ENCODE data around the gene BUB1. TPM values are rescaled to one million over a fixed set of nuclear protein-coding genes. Genes with fewer than 3 reads are reported as not detected.
A peak's percentile ranks its signal among the peaks of the same experiment; 100 is the strongest.
"Not testable (repeated sequence)": the region's sequence is repeated elsewhere in the genome, so short reads cannot be mapped to it uniquely, and the experiment has no call there.

The BUB1 gene
- total RNA-seq, 2 experiments from 2014 or later, result 90.8 to 102 TPM

GRCh38 chr2:110687775-110688484, 10.1 kb upstream of the BUB1 start:
- H3K36me3 Mint-ChIP-seq; DNase-seq; H3K4me3 Mint-ChIP-seq; intact Hi-C loops (cut with micrococcal nuclease); H3K4me1 Mint-ChIP-seq (ENCODE audit: low read depth); POLR2A ChIA-PET; H3K27ac Mint-ChIP-seq; CTCF ChIA-PET: not testable (repeated sequence)
- Mint-ChIP-seq H3K9me3 (peaks cover 14% of the 10 kb centered on the region), H3K27me3 (peaks cover 12% of the 10 kb centered on the region)

- intact Hi-C loops (cut with micrococcal nuclease), result no loop called here
- H3K27me3 Mint-ChIP-seq, result peaks cover 1% of the 10 kb centered on the region
- CTCF ChIA-PET, result no interaction called here
- POLR2A ChIA-PET, result no interaction called here
- peaks cover 4% of the 10 kb centered on the region for H3K4me1 Mint-ChIP-seq (ENCODE audit: low read depth)
- H3K27ac Mint-ChIP-seq, result no peak overlapping the region
- H3K4me3 Mint-ChIP-seq, result no peak overlapping the region
- no peak for DNase-seq
- peaks cover 8% of the 10 kb centered on the region for H3K9me3 Mint-ChIP-seq
- H3K36me3 Mint-ChIP-seq, result peaks cover 1% of the 10 kb centered on the region
These were observed 5.0 kb upstream of the BUB1 start for GRCh38 chr2:110682872-110683271.

- no peak overlapping the region for H3K4me3 Mint-ChIP-seq
- CTCF ChIA-PET, result interaction anchor here (2.5 kb wide), 1 partner anchor 73 kb away, joined by 6 read pairs; no protein-coding TSS in a partner anchor
- DNase-seq, result no peak
- H3K27me3 Mint-ChIP-seq, result no peaks in the 10 kb centered on the region
- intact Hi-C loops (cut with micrococcal nuclease), result no loop called here
- H3K27ac Mint-ChIP-seq, result no peak overlapping the region
- POLR2A ChIA-PET, result no interaction called here
- H3K36me3 Mint-ChIP-seq, result peaks cover 2% of the 10 kb centered on the region
- peaks cover 3% of the 10 kb centered on the region for H3K9me3 Mint-ChIP-seq
- H3K4me1 Mint-ChIP-seq (ENCODE audit: low read depth), result peaks cover 4% of the 10 kb centered on the region
These were observed 4.4 kb upstream of the BUB1 start for GRCh38 chr2:110682267-110682666.

GRCh38 chr2:110680709-110681108, 2.8 kb upstream of the BUB1 start:
- no peak for DNase-seq
- Mint-ChIP-seq H3K4me3 (no peak overlapping the region), H3K4me1 (ENCODE audit: low read depth) (peaks cover 12% of the 10 kb centered on the region), H3K27me3 (no peaks in the 10 kb centered on the region), H3K27ac (no peak overlapping the region), H3K9me3 (no peaks in the 10 kb centered on the region), H3K36me3 (peaks cover 2% of the 10 kb centered on the region)
- intact Hi-C loops (cut with micrococcal nuclease), result no loop called here
- POLR2A ChIA-PET, result no interaction called here
- CTCF ChIA-PET, result interaction anchor here (2.5 kb wide), 1 partner anchor 75 kb away, joined by 6 read pairs; no protein-coding TSS in a partner anchor

GRCh38 chr2:110679865-110680264, 2.0 kb upstream of the BUB1 start:
- intact Hi-C loops (cut with micrococcal nuclease), result loop anchor here (5.0 to 10.0 kb wide), 2 partner anchors 185 to 442 kb away; partner anchors contain the start of gene BCL2L11
- CTCF ChIA-PET, result interaction anchor here (0.6 to 1.2 kb wide), 2 partner anchors 75 to 1825 kb away, joined by 3 to 4 read pairs; no protein-coding TSS in a partner anchor
- POLR2A ChIA-PET, result no interaction called here

GRCh38 chr2:110679337-110679707, 1.5 kb upstream of the BUB1 start:
- ChIA-PET CTCF (interaction anchor here (0.6 to 1.2 kb wide), 3 partner anchors 10 to 1825 kb away, joined by 3 to 4 read pairs (median 3); no protein-coding TSS in a partner anchor), POLR2A (interaction anchor here (1.9 kb wide), 1 partner anchor 69 kb away, joined by 12 read pairs; no protein-coding TSS in a partner anchor)
- Mint-ChIP-seq H3K4me1 (ENCODE audit: low read depth) (peaks cover 21% of the 10 kb centered on the region), H3K27me3 (no peaks in the 10 kb centered on the region), H3K27ac (no peak overlapping the region), H3K4me3 (peak overlapping the region; percentile 94), H3K9me3 (no peaks in the 10 kb centered on the region), H3K36me3 (peaks cover 5% of the 10 kb centered on the region)
- no peak for DNase-seq
- intact Hi-C loops (cut with micrococcal nuclease), result loop anchor here (5.0 to 10.0 kb wide), 2 partner anchors 185 to 443 kb away; partner anchors contain the start of gene BCL2L11

More at GRCh38 chr2:110679865-110680264, 2.0 kb upstream of the BUB1 start:
- Mint-ChIP-seq H3K36me3 (peaks cover 4% of the 10 kb centered on the region), H3K27ac (no peak overlapping the region), H3K4me3 (no peak overlapping the region), H3K9me3 (no peaks in the 10 kb centered on the region), H3K27me3 (no peaks in the 10 kb centered on the region), H3K4me1 (ENCODE audit: low read depth) (peaks cover 17% of the 10 kb centered on the region)
- no peak for DNase-seq

GRCh38 chr2:110678457-110679336, 834 bp upstream of the BUB1 start:
- Mint-ChIP-seq H3K27me3 (no peaks in the 10 kb centered on the region), H3K4me3 (peak overlapping the region; percentile 94), H3K9me3 (no peaks in the 10 kb centered on the region), H3K27ac (peak overlapping the region; percentile 96), H3K4me1 (ENCODE audit: low read depth) (peaks cover 21% of the 10 kb centered on the region), H3K36me3 (peaks cover 9% of the 10 kb centered on the region)
- ChIA-PET POLR2A (interaction anchor here (0.5 to 1.9 kb wide), 3 partner anchors 21 to 1259 kb away, joined by 4 to 12 read pairs (median 4); no protein-coding TSS in a partner anchor), CTCF (interaction anchor here (0.7 to 1.6 kb wide), 3 partner anchors 11 to 79 kb away, joined by 3 to 4 read pairs (median 4); no protein-coding TSS in a partner anchor)
- intact Hi-C loops (cut with micrococcal nuclease), result loop anchor here (1.0 to 10.0 kb wide), 4 partner anchors 21 to 444 kb away; partner anchors contain the start of gene BCL2L11
- peak; percentile 22 for DNase-seq

GRCh38 chr2:110677080-110677479, 783 bp downstream of the BUB1 start:
- DNase-seq, result no peak
- intact Hi-C loops (cut with micrococcal nuclease), result loop anchor here (5.0 to 10.0 kb wide), 2 partner anchors 188 to 445 kb away; partner anchors contain the start of gene BCL2L11
- Mint-ChIP-seq H3K36me3 (peaks cover 22% of the 10 kb centered on the region), H3K4me1 (ENCODE audit: low read depth) (peaks cover 21% of the 10 kb centered on the region), H3K9me3 (no peaks in the 10 kb centered on the region), H3K27me3 (no peaks in the 10 kb centered on the region), H3K27ac (peak overlapping the region; percentile 45), H3K4me3 (peak overlapping the region; percentile 94)
- CTCF ChIA-PET, result interaction anchor here (1.4 kb wide), 1 partner anchor 78 kb away, joined by 4 read pairs; no protein-coding TSS in a partner anchor
- POLR2A ChIA-PET, result interaction anchor here (0.9 kb wide), 1 partner anchor 9 kb away, joined by 4 read pairs; no protein-coding TSS in a partner anchor

GRCh38 chr2:110675679-110676078, 2.2 kb downstream of the BUB1 start:
- ChIA-PET CTCF (interaction anchor here (1.1 kb wide), 1 partner anchor 27 kb away, joined by 3 read pairs; no protein-coding TSS in a partner anchor), POLR2A (no interaction called here)
- H3K4me3 Mint-ChIP-seq, result no peak overlapping the region
- intact Hi-C loops (cut with micrococcal nuclease), result loop anchor here (5.0 to 10.0 kb wide), 2 partner anchors 189 to 447 kb away; partner anchors contain the start of gene BCL2L11
- H3K27ac Mint-ChIP-seq, result no peak overlapping the region
- DNase-seq, result no peak
- H3K27me3 Mint-ChIP-seq, result no peaks in the 10 kb centered on the region
- H3K36me3 Mint-ChIP-seq, result peaks cover 29% of the 10 kb centered on the region
- H3K4me1 Mint-ChIP-seq (ENCODE audit: low read depth), result peaks cover 21% of the 10 kb centered on the region
- H3K9me3 Mint-ChIP-seq, result no peaks in the 10 kb centered on the region

GRCh38 chr2:110674620-110675555, 3.0 kb downstream of the BUB1 start:
- DNase-seq, result peak; percentile 42
- Mint-ChIP-seq H3K36me3 (peaks cover 30% of the 10 kb centered on the region), H3K4me3 (peak overlapping the region; percentile 0), H3K4me1 (ENCODE audit: low read depth) (peaks cover 21% of the 10 kb centered on the region), H3K9me3 (no peaks in the 10 kb centered on the region), H3K27me3 (no peaks in the 10 kb centered on the region), H3K27ac (no peak overlapping the region)
- POLR2A ChIA-PET, result no interaction called here
- CTCF ChIA-PET, result interaction anchor here (0.7 to 1.1 kb wide), 2 partner anchors 14 to 26 kb away, joined by 3 read pairs; no protein-coding TSS in a partner anchor
- intact Hi-C loops (cut with micrococcal nuclease), result loop anchor here (5.0 to 10.0 kb wide), 2 partner anchors 190 to 447 kb away; partner anchors contain the start of gene BCL2L11

GRCh38 chr2:110673201-110673600, 4.7 kb downstream of the BUB1 start:
- intact Hi-C loops (cut with micrococcal nuclease), result loop anchor here (10.0 kb wide), 1 partner anchor 192 kb away; no protein-coding TSS in a partner anchor
- H3K9me3 Mint-ChIP-seq, result no peaks in the 10 kb centered on the region
- CTCF ChIA-PET, result no interaction called here
- POLR2A ChIA-PET, result no interaction called here
- H3K27ac Mint-ChIP-seq, result no peak overlapping the region
- peaks cover 44% of the 10 kb centered on the region for H3K36me3 Mint-ChIP-seq
- no peak for DNase-seq
- no peak overlapping the region for H3K4me3 Mint-ChIP-seq
- peaks cover 17% of the 10 kb centered on the region for H3K4me1 Mint-ChIP-seq (ENCODE audit: low read depth)
- no peaks in the 10 kb centered on the region for H3K27me3 Mint-ChIP-seq

Data from activated CD4-positive, alpha-beta memory T cell treated with anti-CD3 and anti-CD28 coated beads for 36 hours (primary cell).